T-helper 9 cell (primary cell): ENCODE results near the gene STAT5B.
"Not testable (repeated sequence)": the region's sequence is repeated elsewhere in the genome, so short reads cannot be mapped to it uniquely, and the experiment has no call there.

ENCODE experiments used
- DNase-seq: peaks from one replicate; pipeline ENCODE4 v3.0.0-alpha.2; 2020

STAT5B gene

GRCh38 chr17:42191275-42191608 lies 84.9 kb downstream of the STAT5B start:
- DNase-seq, result no peak

GRCh38 chr17:42190491-42191274 lies 85.5 kb downstream of the STAT5B start:
- no peak for DNase-seq

- no peak for DNase-seq
Measured at GRCh38 chr17:42189651-42189965, 86.6 kb downstream of the STAT5B start.

- DNase-seq, result no peak
Measured at GRCh38 chr17:42188749-42189650, 87.2 kb downstream of the STAT5B start.

- no peak for DNase-seq
Measured at GRCh38 chr17:42187833-42188232, 88.4 kb downstream of the STAT5B start.

- DNase-seq, result not testable (repeated sequence)
Measured at GRCh38 chr17:42186191-42186590, 90.0 kb downstream of the STAT5B start.

GRCh38 chr17:42185621-42185930 lies 90.6 kb downstream of the STAT5B start:
- DNase-seq, result no peak

GRCh38 chr17:42184713-42185620 lies 91.2 kb downstream of the STAT5B start, which contains the start of gene HCRT:
TSS of gene HCRT (minus strand) at chr17:42185452. CDS start at chr17:42185365, 87 bp downstream.
- DNase-seq, result no peak

- DNase-seq, result peak; percentile 67
Measured at GRCh38 chr17:42183741-42184711, 92.2 kb downstream of the STAT5B start.

- no peak for DNase-seq
Measured at GRCh38 chr17:42182927-42183734, 93.1 kb downstream of the STAT5B start.

GRCh38 chr17:42181851-42182207 lies 94.4 kb downstream of the STAT5B start:
- no peak for DNase-seq

GRCh38 chr17:42180922-42181850 lies 95.0 kb downstream of the STAT5B start, which contains the start of gene KCNH4:
TSS of gene KCNH4 (minus strand) at chr17:42181142. CDS start at chr17:42180945, 197 bp downstream.
- peak; percentile 76 for DNase-seq

GRCh38 chr17:42180411-42180921 lies 95.7 kb downstream of the STAT5B start:
- no peak for DNase-seq

GRCh38 chr17:42179911-42180410 lies 96.2 kb downstream of the STAT5B start:
- no peak for DNase-seq

- DNase-seq, result no peak
Measured at GRCh38 chr17:42179335-42179734, 96.9 kb downstream of the STAT5B start.

- DNase-seq, result no peak
Measured at GRCh38 chr17:42178817-42179216, 97.4 kb downstream of the STAT5B start.

- DNase-seq, result no peak
Measured at GRCh38 chr17:42177684-42178083, 98.5 kb downstream of the STAT5B start.

GRCh38 chr17:42174126-42174783 lies 101.9 kb downstream of the STAT5B start:
- no peak for DNase-seq

- no peak for DNase-seq
Measured at GRCh38 chr17:42171831-42172230, 104.4 kb downstream of the STAT5B start.
